HG03175 (cell line): ENCODE results near the gene RBM45.
A peak's percentile ranks its signal among the peaks of the same experiment; 100 is the strongest.
"Not testable (repeated sequence)": the region's sequence is repeated elsewhere in the genome, so short reads cannot be mapped to it uniquely, and the experiment has no call there.

Source experiments
- ATAC-seq: cut with Tn5 transposase; IDR thresholded peaks from one replicate; pipeline ENCODE4 v1.9.1; 2021; ENCODE audit warnings: mild to moderate bottlenecking, moderate library complexity; ENCODE audit not compliant: unreplicated experiment

Gene RBM45

GRCh38 chr2:178105566-178105965 lies 6.7 kb upstream of the RBM45 start:
- no peak for ATAC-seq

GRCh38 chr2:178106053-178106452 lies 6.2 kb upstream of the RBM45 start:
- ATAC-seq: no peak

- ATAC-seq: no peak
Observed at GRCh38 chr2:178108176-178108575, 4.1 kb upstream of the RBM45 start.

GRCh38 chr2:178109813-178110212 lies 2.4 kb upstream of the RBM45 start:
- ATAC-seq: no peak

GRCh38 chr2:178110681-178111080 lies 1.6 kb upstream of the RBM45 start:
- ATAC-seq: no peak

GRCh38 chr2:178111743-178112142 lies 494 bp upstream of the RBM45 start:
- ATAC-seq: no peak

- ATAC-seq: peak; percentile 32
Observed at GRCh38 chr2:178114462-178114861, 2.2 kb downstream of the RBM45 start.

GRCh38 chr2:178115271-178115670 lies 3.0 kb downstream of the RBM45 start:
- ATAC-seq: no peak

GRCh38 chr2:178117725-178118124 lies 5.5 kb downstream of the RBM45 start:
- ATAC-seq: no peak

GRCh38 chr2:178119179-178119922 lies 7.1 kb downstream of the RBM45 start:
- ATAC-seq: no peak

- ATAC-seq: no peak
Observed at GRCh38 chr2:178123163-178123562, 10.9 kb downstream of the RBM45 start.

- no peak for ATAC-seq
Observed at GRCh38 chr2:178125125-178125524, 12.9 kb downstream of the RBM45 start.

GRCh38 chr2:178125862-178126261 lies 13.6 kb downstream of the RBM45 start:
- ATAC-seq: no peak

GRCh38 chr2:178128836-178129630 lies 16.8 kb downstream of the RBM45 start:
- ATAC-seq: no peak

- ATAC-seq: no peak
Observed at GRCh38 chr2:178136321-178137025, 24.2 kb downstream of the RBM45 start.

GRCh38 chr2:178142274-178143065 lies 30.2 kb downstream of the RBM45 start:
- no peak for ATAC-seq

- ATAC-seq: no peak
Observed at GRCh38 chr2:178143481-178143880, 31.2 kb downstream of the RBM45 start.

GRCh38 chr2:178152033-178152432 lies 39.8 kb downstream of the RBM45 start:
- ATAC-seq: no peak

GRCh38 chr2:178152542-178152941 lies 40.3 kb downstream of the RBM45 start:
- no peak for ATAC-seq

GRCh38 chr2:178152977-178153376 lies 40.7 kb downstream of the RBM45 start:
- ATAC-seq: no peak

GRCh38 chr2:178153878-178154277 lies 41.6 kb downstream of the RBM45 start:
- not testable (repeated sequence) for ATAC-seq
